ENCODE data around the gene PLEKHG3.
A peak's percentile ranks its signal among the peaks of the same experiment; 100 is the strongest.

DNA sequence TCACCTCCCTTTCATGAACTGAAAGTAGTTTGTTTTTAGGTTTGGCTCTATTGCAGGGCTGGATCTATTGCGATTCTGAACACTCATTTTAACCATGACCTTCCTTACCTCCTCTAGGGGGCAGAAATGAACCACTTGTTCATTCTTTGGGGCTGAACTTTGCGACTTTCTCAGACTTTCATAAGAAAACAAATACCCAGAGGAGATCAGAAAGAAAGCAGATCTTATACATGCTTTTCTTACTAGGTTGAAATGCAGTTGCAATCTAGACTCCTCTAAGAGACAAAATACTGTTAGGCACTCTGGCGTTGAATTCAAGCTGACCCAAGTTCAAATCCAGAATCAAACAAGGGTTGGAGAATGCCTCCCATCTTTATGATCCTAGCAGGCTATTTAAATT is 32.6 kb upstream of the PLEKHG3 start:
- TF ChIP-seq, protein P1, sequence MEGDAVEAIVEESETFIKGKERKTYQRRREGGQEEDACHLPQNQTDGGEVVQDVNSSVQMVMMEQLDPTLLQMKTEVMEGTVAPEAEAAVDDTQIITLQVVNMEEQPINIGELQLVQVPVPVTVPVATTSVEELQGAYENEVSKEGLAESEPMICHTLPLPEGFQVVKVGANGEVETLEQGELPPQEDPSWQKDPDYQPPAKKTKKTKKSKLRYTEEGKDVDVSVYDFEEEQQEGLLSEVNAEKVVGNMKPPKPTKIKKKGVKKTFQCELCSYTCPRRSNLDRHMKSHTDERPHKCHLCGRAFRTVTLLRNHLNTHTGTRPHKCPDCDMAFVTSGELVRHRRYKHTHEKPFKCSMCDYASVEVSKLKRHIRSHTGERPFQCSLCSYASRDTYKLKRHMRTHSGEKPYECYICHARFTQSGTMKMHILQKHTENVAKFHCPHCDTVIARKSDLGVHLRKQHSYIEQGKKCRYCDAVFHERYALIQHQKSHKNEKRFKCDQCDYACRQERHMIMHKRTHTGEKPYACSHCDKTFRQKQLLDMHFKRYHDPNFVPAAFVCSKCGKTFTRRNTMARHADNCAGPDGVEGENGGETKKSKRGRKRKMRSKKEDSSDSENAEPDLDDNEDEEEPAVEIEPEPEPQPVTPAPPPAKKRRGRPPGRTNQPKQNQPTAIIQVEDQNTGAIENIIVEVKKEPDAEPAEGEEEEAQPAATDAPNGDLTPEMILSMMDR (IDR thresholded peaks at IDR 0.05), result peak; percentile 52 to 74 (median 73)
- TF ChIP-seq POLR2A (IDR thresholded peaks at IDR 0.05), result no peak
